OCI-LY7 (cell line): ENCODE results near the gene CENPQ.

ENCODE experiments used
- EZH2phosphoT487 ChIP-seq: fragments of 200-600 bp; sonication (generic); IDR thresholded peaks from 2 replicates; pipeline ENCODE4 v1.6.1; 2018; ENCODE audit warnings: low read depth, borderline replicate concordance, mild to moderate bottlenecking, mixed run types, antibody characterized with exemption, low read length, moderate library complexity, mixed read lengths
- TF ChIP-seq, protein P1 (sequence below): fragments of 200-600 bp; sonication (generic); conservative IDR thresholded peaks from 2 replicates; pipeline ENCODE4 v1.5.1; 2014; ENCODE audit warnings: mild to moderate bottlenecking, antibody characterized with exemption, low read length, moderate library complexity, mixed read lengths

DNA sequence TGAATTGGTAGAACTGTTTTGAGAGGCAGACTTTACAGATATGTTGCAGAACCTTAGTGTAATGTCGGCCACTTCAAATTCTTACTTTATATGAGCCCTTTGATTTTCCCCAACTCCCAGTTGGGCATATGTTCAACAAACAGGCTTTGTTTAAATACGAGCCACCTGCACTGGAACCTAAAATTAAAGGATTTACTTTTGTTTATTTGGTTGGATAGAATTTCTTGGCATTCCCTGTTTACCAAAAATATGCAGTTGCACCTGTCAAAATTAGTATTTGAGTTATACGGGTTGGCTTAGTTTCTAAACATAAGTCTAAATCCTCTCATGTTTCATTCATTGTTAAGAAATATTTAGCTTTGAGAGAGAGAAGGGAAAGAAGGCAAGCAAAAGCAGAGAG, 34.1 kb downstream of the CENPQ start:
- TF ChIP-seq, protein P1, sequence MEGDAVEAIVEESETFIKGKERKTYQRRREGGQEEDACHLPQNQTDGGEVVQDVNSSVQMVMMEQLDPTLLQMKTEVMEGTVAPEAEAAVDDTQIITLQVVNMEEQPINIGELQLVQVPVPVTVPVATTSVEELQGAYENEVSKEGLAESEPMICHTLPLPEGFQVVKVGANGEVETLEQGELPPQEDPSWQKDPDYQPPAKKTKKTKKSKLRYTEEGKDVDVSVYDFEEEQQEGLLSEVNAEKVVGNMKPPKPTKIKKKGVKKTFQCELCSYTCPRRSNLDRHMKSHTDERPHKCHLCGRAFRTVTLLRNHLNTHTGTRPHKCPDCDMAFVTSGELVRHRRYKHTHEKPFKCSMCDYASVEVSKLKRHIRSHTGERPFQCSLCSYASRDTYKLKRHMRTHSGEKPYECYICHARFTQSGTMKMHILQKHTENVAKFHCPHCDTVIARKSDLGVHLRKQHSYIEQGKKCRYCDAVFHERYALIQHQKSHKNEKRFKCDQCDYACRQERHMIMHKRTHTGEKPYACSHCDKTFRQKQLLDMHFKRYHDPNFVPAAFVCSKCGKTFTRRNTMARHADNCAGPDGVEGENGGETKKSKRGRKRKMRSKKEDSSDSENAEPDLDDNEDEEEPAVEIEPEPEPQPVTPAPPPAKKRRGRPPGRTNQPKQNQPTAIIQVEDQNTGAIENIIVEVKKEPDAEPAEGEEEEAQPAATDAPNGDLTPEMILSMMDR = no peak
- no peak for TF ChIP-seq EZH2phosphoT487
